OCI-LY1 (cell line): Measurements from ENCODE around the gene SORBS1.

ENCODE experiments used
- EZH2 ChIP-seq: fragments of 200-600 bp; sonication (generic), shearing (Covaris generic); IDR thresholded peaks from 2 replicates; pipeline ENCODE4 v1.8.0; 2017; ENCODE audit warnings: borderline replicate concordance, mixed run types, mild to moderate bottlenecking, antibody characterized with exemption, low read length, moderate library complexity, mixed read lengths
- TF ChIP-seq, protein P1 (sequence below): fragments of 200-600 bp; sonication (generic), shearing (Covaris generic); IDR thresholded peaks from 2 replicates; pipeline ENCODE4 v1.5.1; 2017; ENCODE audit warnings: mild to moderate bottlenecking, antibody characterized with exemption, low read length, moderate library complexity, mixed read lengths

DNA sequence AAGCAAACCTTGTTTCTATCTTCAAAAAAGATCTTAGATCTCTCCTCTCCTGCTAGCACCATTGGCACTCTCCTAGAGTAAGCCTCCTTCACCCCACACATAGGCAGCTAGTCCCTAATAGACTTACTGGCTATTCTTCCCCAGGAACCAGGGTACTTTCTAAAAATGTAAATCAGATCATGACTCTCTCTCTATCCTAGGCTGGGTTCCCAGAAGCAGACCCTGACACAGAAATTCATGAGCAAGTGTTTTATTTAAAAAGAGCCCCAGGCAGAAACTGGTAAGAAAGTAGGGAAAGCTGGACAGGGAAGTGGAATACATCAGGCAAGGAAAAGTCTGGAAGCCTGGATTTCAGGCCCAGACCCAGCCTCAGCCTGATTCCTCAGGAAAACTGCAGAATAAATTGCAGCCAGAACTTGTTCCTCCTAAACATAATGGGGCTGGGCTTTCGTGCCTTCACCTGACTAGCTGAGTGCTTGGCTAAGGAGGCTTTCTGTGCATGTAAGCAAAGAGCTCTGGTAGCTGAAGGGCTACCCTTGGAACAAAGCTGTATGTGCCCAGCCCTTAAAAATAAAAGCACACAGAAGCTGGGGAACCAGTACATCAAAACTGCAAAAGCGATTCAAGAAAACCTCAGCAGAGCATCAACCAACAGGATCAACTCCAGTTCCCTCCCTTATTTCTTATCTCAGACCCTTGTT lies 18.8 kb upstream of the SORBS1 start:
- TF ChIP-seq, protein P1, sequence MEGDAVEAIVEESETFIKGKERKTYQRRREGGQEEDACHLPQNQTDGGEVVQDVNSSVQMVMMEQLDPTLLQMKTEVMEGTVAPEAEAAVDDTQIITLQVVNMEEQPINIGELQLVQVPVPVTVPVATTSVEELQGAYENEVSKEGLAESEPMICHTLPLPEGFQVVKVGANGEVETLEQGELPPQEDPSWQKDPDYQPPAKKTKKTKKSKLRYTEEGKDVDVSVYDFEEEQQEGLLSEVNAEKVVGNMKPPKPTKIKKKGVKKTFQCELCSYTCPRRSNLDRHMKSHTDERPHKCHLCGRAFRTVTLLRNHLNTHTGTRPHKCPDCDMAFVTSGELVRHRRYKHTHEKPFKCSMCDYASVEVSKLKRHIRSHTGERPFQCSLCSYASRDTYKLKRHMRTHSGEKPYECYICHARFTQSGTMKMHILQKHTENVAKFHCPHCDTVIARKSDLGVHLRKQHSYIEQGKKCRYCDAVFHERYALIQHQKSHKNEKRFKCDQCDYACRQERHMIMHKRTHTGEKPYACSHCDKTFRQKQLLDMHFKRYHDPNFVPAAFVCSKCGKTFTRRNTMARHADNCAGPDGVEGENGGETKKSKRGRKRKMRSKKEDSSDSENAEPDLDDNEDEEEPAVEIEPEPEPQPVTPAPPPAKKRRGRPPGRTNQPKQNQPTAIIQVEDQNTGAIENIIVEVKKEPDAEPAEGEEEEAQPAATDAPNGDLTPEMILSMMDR: no peak
- TF ChIP-seq EZH2: no peak
